HepG2 (cell line): ENCODE measurements around the gene KISS1. TPM values are rescaled to one million over a fixed set of nuclear protein-coding genes. Genes with fewer than 3 reads are reported as not detected.

ENCODE experiments used
- ATF1 ChIP-seq: IDR thresholded peaks from 2 replicates; pipeline ENCODE4 v1.6.1; 2016; ENCODE audit warnings: mild to moderate bottlenecking, control low read depth
- BRD4 ChIP-seq: sonication (generic); formaldehyde crosslinking; IDR thresholded peaks from 2 replicates; pipeline ENCODE4 v1.4.0; 2020; ENCODE audit warnings: missing genetic modification reagents
- DR1 ChIP-seq: sonication (generic); formaldehyde crosslinking; IDR thresholded peaks from 2 replicates; pipeline ENCODE4 v1.8.0; 2021; ENCODE audit warnings: mild to moderate bottlenecking, missing genetic modification reagents, inconsistent platforms
- MAX ChIP-seq: IDR thresholded peaks from 2 replicates; pipeline ENCODE4 v1.6.1; 2012; ENCODE audit warnings: inconsistent platforms
- MBNL3 ChIP-seq: fragments of 250-450 bp; sonication (Bioruptor Pico); conservative IDR thresholded peaks from 2 replicates; pipeline ENCODE4 v1.8.0; 2022; ENCODE audit warnings: mild to moderate bottlenecking, inconsistent platforms
- MIXL1 ChIP-seq: IDR thresholded peaks from 2 replicates; pipeline ENCODE4 v1.6.1; 2016
- NCOA2 ChIP-seq: sonication (generic); formaldehyde crosslinking; IDR thresholded peaks from 2 replicates; pipeline ENCODE4 v1.8.0; 2022; ENCODE audit warnings: inconsistent platforms
- NR2F6 ChIP-seq, 2 experiments: IDR thresholded peaks; 2 replicates each; pipeline ENCODE4 v1.6.1; 2016; ENCODE audit warnings: antibody characterized with exemption in 1 of 2, mild to moderate bottlenecking in 1 of 2
- PPARG ChIP-seq: conservative IDR thresholded peaks from 2 replicates; pipeline ENCODE4 v1.6.1; 2016; ENCODE audit warnings: missing biosample characterization, missing genetic modification reagents
- RAD21 ChIP-seq: fragments of 450-650 bp; formaldehyde crosslinking; IDR thresholded peaks from 2 replicates; pipeline ENCODE4 v1.5.0; 2020; ENCODE audit warnings: mild to moderate bottlenecking
- RBFOX2 ChIP-seq: fragments of 200-400 bp; formaldehyde crosslinking; IDR thresholded peaks from 2 replicates; pipeline ENCODE4 v1.6.1; 2017; ENCODE audit warnings: low read depth, mild to moderate bottlenecking, low read length
- RFXAP ChIP-seq: sonication (generic); formaldehyde crosslinking; IDR thresholded peaks from 2 replicates; pipeline ENCODE4 v1.4.0; 2020; ENCODE audit warnings: missing genetic modification reagents, borderline replicate concordance
- RXRA ChIP-seq: sonication (generic); formaldehyde crosslinking; IDR thresholded peaks from 2 replicates; pipeline ENCODE4 v1.5.1; 2020; ENCODE audit warnings: missing genetic modification reagents
- SP1 ChIP-seq, 2 experiments: fragments of 450-650 bp in 1 of 2; sonication (generic) in 1 of 2; formaldehyde crosslinking in 1 of 2; IDR thresholded peaks; 2 replicates each; pipeline versions ENCODE4 v1.4.0 to v1.6.1; 2016 to 2020; ENCODE audit warnings: missing genetic modification reagents in 1 of 2
- THAP11 ChIP-seq: IDR thresholded peaks from 2 replicates; pipeline ENCODE4 v1.6.1; 2016; ENCODE audit warnings: missing biosample characterization, missing genetic modification reagents
- TMF1 ChIP-seq: sonication (generic); formaldehyde crosslinking; IDR thresholded peaks from 2 replicates; pipeline ENCODE4 v1.8.1; 2022; ENCODE audit warnings: low read depth, missing genetic modification reagents
- ZBTB7A ChIP-seq: sonication (generic); formaldehyde crosslinking; IDR thresholded peaks from 2 replicates; pipeline ENCODE4 v1.8.0; 2022; ENCODE audit warnings: mild to moderate bottlenecking, missing genetic modification reagents
- ZFX ChIP-seq: sonication (generic); formaldehyde crosslinking; IDR thresholded peaks from 2 replicates; pipeline ENCODE4 v1.4.0; 2020; ENCODE audit warnings: mild to moderate bottlenecking, low read depth, missing genetic modification reagents, moderate library complexity
- ZNF138 ChIP-seq: sonication (generic); formaldehyde crosslinking; IDR thresholded peaks from 2 replicates; pipeline ENCODE4 v1.5.0; 2020; ENCODE audit warnings: mild to moderate bottlenecking, low read depth, missing genetic modification reagents
- ZNF17 ChIP-seq: sonication (generic); formaldehyde crosslinking; IDR thresholded peaks from 2 replicates; pipeline ENCODE4 v1.5.0; 2020; ENCODE audit warnings: mild to moderate bottlenecking, missing genetic modification reagents
- ZNF513 ChIP-seq: sonication (generic); formaldehyde crosslinking; conservative IDR thresholded peaks from 2 replicates; pipeline ENCODE4 v1.5.0; 2020; ENCODE audit warnings: missing genetic modification reagents
- ZNF709 ChIP-seq: sonication (generic); formaldehyde crosslinking; IDR thresholded peaks from 2 replicates; pipeline ENCODE4 v1.5.0; 2020; ENCODE audit warnings: mild to moderate bottlenecking, missing genetic modification reagents
- ZNF761 ChIP-seq: sonication (generic); formaldehyde crosslinking; conservative IDR thresholded peaks from 2 replicates; pipeline ENCODE4 v1.4.0; 2020; ENCODE audit warnings: mild to moderate bottlenecking, missing genetic modification reagents
- ZNF780A ChIP-seq: sonication (generic); formaldehyde crosslinking; IDR thresholded peaks from 2 replicates; pipeline ENCODE4 v1.8.0; 2022; ENCODE audit warnings: mild to moderate bottlenecking, missing genetic modification reagents, moderate library complexity
- ZNF790 ChIP-seq: sonication (generic); formaldehyde crosslinking; IDR thresholded peaks from 2 replicates; pipeline ENCODE4 v1.8.0; 2022; ENCODE audit warnings: missing genetic modification reagents, mild to moderate bottlenecking, borderline replicate concordance
- ZNF850 ChIP-seq: sonication (generic); formaldehyde crosslinking; conservative IDR thresholded peaks from 2 replicates; pipeline ENCODE4 v1.9.0; 2021; ENCODE audit warnings: mild to moderate bottlenecking, missing genetic modification reagents
- polyA plus RNA-seq, 8 experiments: library from polyadenylated mRNA; depleted of rRNA in 3 of 8; stranded (reverse) in 7 of 8; unstranded in 1 of 8; fragments of >200 nt; fragmentation: Illumina TruSeq in 4 of 8; extraction: Trizol in 4 of 8; gene quantifications; 2 replicates each; pipeline versions ENCODE4 v1.2.1 to v1.2.3, GENCODE V29; 2011 to 2016; ENCODE audit warnings: low read depth in 4 of 8, missing spikeins in 1 of 8, mixed read lengths in 1 of 8; ENCODE audit not compliant: insufficient read depth in 1 of 8
- total RNA-seq, 5 experiments: library from RNA; depleted of rRNA; stranded (reverse); fragments of >200 nt; fragmentation: Illumina TruSeq; extraction: Trizol; gene quantifications; 2 replicates each; pipeline ENCODE4 v1.2.3, GENCODE V29; 2016; ENCODE audit warnings: low read depth in 1 of 5
- TF ChIP-seq, protein P1 (sequence below): sonication (generic); formaldehyde crosslinking; IDR thresholded peaks from 2 replicates; pipeline ENCODE4 v1.4.0; 2020; ENCODE audit warnings: missing genetic modification reagents; ENCODE audit errors: not compliant biosample characterization
- TF ChIP-seq, protein P2 (sequence below): sonication (generic); formaldehyde crosslinking; conservative IDR thresholded peaks from 2 replicates; pipeline ENCODE4 v1.4.0; 2020; ENCODE audit warnings: missing genetic modification reagents

KISS1 gene
- total and polyA plus RNA-seq, 2 of the 13 experiments (the other 11 are each of a cell fraction or from before 2014, with no cell fraction given), result 0.24 to 0.80 TPM

DNA sequence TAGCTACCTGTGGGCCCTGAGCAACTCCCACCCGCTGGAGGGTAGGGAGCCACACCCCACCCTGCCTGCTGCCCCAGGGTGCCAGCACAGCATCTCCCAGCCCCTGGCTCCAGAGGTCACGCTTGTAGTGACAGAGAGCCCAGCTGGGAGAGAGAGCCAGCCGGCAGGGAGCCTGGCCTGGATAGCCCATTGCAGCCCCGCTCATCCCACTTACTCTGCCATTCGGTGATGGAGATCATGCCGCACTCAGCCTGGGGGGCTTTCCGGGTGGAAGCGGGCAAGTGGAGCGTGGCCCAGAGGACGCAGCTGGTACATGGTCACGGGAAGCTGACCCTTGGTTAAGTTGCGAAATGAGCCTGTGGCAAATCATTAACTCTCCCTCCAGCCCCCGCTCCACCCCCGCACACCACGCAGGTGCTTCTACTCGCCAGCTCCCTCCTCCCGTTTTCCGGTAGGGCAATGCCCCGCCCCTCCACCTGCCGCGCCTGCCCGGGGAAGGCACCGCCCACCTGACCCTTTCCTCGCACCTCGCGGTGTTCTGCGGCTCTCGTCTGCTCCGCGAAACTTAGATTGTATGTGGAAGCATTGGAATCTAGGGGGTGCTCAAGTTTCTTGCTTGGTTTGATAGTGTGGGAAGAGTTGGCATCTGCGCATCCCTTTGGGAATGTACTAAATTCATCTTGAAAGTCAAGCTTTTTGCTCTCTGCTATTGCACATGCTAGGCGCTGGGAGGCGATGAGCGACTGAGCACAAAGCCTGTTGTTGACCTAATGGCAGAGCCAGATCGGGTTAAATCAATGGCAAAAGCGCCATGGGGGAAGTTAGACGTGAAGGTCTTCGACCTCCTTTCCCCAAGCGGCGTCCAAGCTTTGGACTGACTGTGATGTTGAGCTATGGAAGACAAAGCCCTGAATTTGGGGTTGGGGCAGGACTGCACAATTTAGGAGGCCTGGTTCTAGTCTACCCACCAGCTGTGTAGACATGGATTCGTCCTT is 17.7 kb upstream of the KISS1 start, which contains the start of gene GOLT1A (continued):
- TF ChIP-seq ZNF790 (CRISPR knock-in tag) (no peak), PPARG (CRISPR knock-in tag) (peak; percentile 30), MIXL1 (CRISPR knock-in tag) (peak; percentile 67), ZNF780A (CRISPR knock-in tag) (no peak), ZNF138 (CRISPR knock-in tag) (0 out of 2 replicates have a peak, but pooled peaks have one; percentile 41), ZNF709 (no peak), SP1 (IDR thresholded peaks at IDR 0.05) (no peak), SP1 (CRISPR knock-in tag; IDR thresholded peaks at IDR 0.05) (peak; percentile 78), ZFX (peak; percentile 70), ZNF850 (no peak), RFXAP (peak; percentile 87; the same call in 1 of the 2 replicates), THAP11 (CRISPR knock-in tag) (peak; percentile 78), NR2F6 (IDR thresholded peaks at IDR 0.05) (peak; percentile 83), NR2F6 (CRISPR knock-in tag; IDR thresholded peaks at IDR 0.05) (peak; percentile 91), DR1 (CRISPR knock-in tag) (peak; percentile 70; the same call in 1 of the 2 replicates), RXRA (CRISPR knock-in tag) (peak; percentile 56), MBNL3 (CRISPR knock-in tag) (no peak), ATF1 (peak; percentile 62; the same call in 1 of the 2 replicates), NCOA2 (CRISPR knock-in tag) (peak; percentile 70; the same call in 1 of the 2 replicates), ZNF513 (CRISPR knock-in tag) (no peak), ZNF761 (CRISPR knock-in tag) (peak; percentile 74; the same call in 1 of the 2 replicates), BRD4 (CRISPR knock-in tag) (no peak; the same call in none of the 2 replicates), RBFOX2 (peak; percentile 66), MAX (peak; percentile 96), ZBTB7A (CRISPR knock-in tag) (no peak; the same call in 1 of the 2 replicates), RAD21 (CRISPR knock-in tag) (peak; percentile 81), TMF1 (peak; percentile 73; the same call in 1 of the 2 replicates), ZNF17 (no peak)
- TF ChIP-seq, protein P1, sequence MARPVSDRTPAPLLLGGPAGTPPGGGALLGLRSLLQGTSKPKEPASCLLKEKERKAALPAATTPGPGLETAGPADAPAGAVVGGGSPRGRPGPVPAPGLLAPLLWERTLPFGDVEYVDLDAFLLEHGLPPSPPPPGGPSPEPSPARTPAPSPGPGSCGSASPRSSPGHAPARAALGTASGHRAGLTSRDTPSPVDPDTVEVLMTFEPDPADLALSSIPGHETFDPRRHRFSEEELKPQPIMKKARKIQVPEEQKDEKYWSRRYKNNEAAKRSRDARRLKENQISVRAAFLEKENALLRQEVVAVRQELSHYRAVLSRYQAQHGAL (CRISPR knock-in tag), result no peak
- TF ChIP-seq, protein P2, sequence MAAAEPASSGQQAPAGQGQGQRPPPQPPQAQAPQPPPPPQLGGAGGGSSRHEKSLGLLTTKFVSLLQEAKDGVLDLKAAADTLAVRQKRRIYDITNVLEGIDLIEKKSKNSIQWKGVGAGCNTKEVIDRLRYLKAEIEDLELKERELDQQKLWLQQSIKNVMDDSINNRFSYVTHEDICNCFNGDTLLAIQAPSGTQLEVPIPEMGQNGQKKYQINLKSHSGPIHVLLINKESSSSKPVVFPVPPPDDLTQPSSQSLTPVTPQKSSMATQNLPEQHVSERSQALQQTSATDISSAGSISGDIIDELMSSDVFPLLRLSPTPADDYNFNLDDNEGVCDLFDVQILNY, result no peak
